GM23338 (cell line): ENCODE data around the gene CSKMT. TPM values are rescaled to one million over a fixed set of nuclear protein-coding genes. Genes with fewer than 3 reads are reported as not detected.
"Not testable (repeated sequence)": the region's sequence is repeated elsewhere in the genome, so short reads cannot be mapped to it uniquely, and the experiment has no call there.

Source experiments
- ATAC-seq: fragments of 200-7000 bp; cut with Tn5 transposase; 3 replicates; pipeline ENCODE4 v1.9.1; 2020
- DNase-seq: peaks from one replicate; pipeline ENCODE4 v3.0.0-alpha.2; 2015; ENCODE audit warnings: low spot score
- H2AFZ ChIP-seq: fragments of 200-600 bp; sonication (generic); 2 replicates; pipeline ENCODE4 v1.8.0; 2016; ENCODE audit warnings: antibody characterized with exemption, mild to moderate bottlenecking, moderate library complexity
- H3F3A ChIP-seq: fragments of 200-600 bp; sonication (generic); replicated peaks from 2 replicates; pipeline ENCODE4 v1.8.0; 2017; ENCODE audit warnings: antibody characterized with exemption, mixed run types, low read depth
- H3K27ac ChIP-seq: fragments of 200-600 bp; sonication (generic); 2 replicates; pipeline ENCODE4 v1.6.1; 2016; ENCODE audit warnings: low read depth
- H3K27me3 ChIP-seq: fragments of 200-600 bp; sonication (generic); 2 replicates; pipeline ENCODE4 v1.8.0; 2016; ENCODE audit warnings: mild to moderate bottlenecking, mixed run types, moderate library complexity; ENCODE audit not compliant: insufficient read depth
- H3K36me3 ChIP-seq: fragments of 200-600 bp; sonication (generic); 2 replicates; pipeline ENCODE4 v1.8.0; 2016; ENCODE audit warnings: mild to moderate bottlenecking; ENCODE audit not compliant: insufficient read depth
- H3K4me1 ChIP-seq: fragments of 200-600 bp; sonication (generic); 2 replicates; pipeline ENCODE4 v1.8.0; 2016; ENCODE audit warnings: mild to moderate bottlenecking, moderate library complexity; ENCODE audit not compliant: insufficient read depth
- H3K4me2 ChIP-seq: fragments of 200-600 bp; sonication (generic); 2 replicates; pipeline ENCODE4 v1.7.1; 2017; ENCODE audit warnings: mixed run types
- H3K4me3 ChIP-seq: fragments of 200-600 bp; sonication (generic); 2 replicates; pipeline ENCODE4 v1.6.1; 2016; ENCODE audit warnings: mixed run types
- H3K79me2 ChIP-seq: fragments of 200-600 bp; sonication (generic); replicated peaks from 2 replicates; pipeline ENCODE4 v1.8.0; 2017; ENCODE audit warnings: mild to moderate bottlenecking; ENCODE audit not compliant: insufficient read depth
- H3K9me2 ChIP-seq: fragments of 200-600 bp; sonication (generic); 2 replicates; pipeline ENCODE4 v1.8.0; 2017; ENCODE audit not compliant: insufficient read depth
- H4K20me1 ChIP-seq: fragments of 200-600 bp; sonication (generic); replicated peaks from 2 replicates; pipeline ENCODE4 v1.8.0; 2017; ENCODE audit warnings: mild to moderate bottlenecking; ENCODE audit not compliant: insufficient read depth
- H3K27ac Mint-ChIP-seq: 2 replicates; pipeline ENCODE4 v1.8.0; 2020; ENCODE audit warnings: inconsistent platforms, mild to moderate bottlenecking, moderate library complexity, mixed read lengths
- H3K27me3 Mint-ChIP-seq: 3 replicates; pipeline ENCODE4 v1.8.0; 2022; ENCODE audit warnings: low read depth, mild to moderate bottlenecking, moderate library complexity, mixed read lengths, inconsistent platforms; ENCODE audit not compliant: insufficient read depth, poor library complexity
- H3K36me3 Mint-ChIP-seq: 3 replicates; pipeline ENCODE4 v1.8.0; 2021; ENCODE audit warnings: low read depth, mild to moderate bottlenecking, inconsistent platforms, moderate library complexity, mixed read lengths
- H3K4me1 Mint-ChIP-seq: 3 replicates; pipeline ENCODE4 v1.8.0; 2020; ENCODE audit warnings: mild to moderate bottlenecking, inconsistent platforms, mixed read lengths
- H3K4me3 Mint-ChIP-seq: 3 replicates; pipeline ENCODE4 v1.8.0; 2021; ENCODE audit warnings: moderate library complexity, mild to moderate bottlenecking, inconsistent platforms, mixed read lengths
- H3K9me3 Mint-ChIP-seq: 3 replicates; pipeline ENCODE4 v1.8.0; 2020; ENCODE audit warnings: moderate library complexity, mild to moderate bottlenecking, inconsistent platforms, mixed read lengths
- ETS1 ChIP-seq: IDR thresholded peaks from 2 replicates; pipeline ENCODE4 v1.6.1; 2016; ENCODE audit warnings: antibody characterized with exemption
- ZNF114 ChIP-seq: fragments of 250-450 bp; sonication (Bioruptor Pico); IDR thresholded peaks from 2 replicates; pipeline ENCODE4 v1.5.0; 2020; ENCODE audit warnings: mild to moderate bottlenecking, moderate library complexity
- polyA plus RNA-seq: library from polyadenylated mRNA; unstranded; fragments of >200 nt; fragmentation: Nextera tagmentation; extraction: Ambion mirVana; gene quantifications from 2 replicates; pipeline ENCODE4 v1.2.1, GENCODE V29; 2016
- total RNA-seq: library from RNA; depleted of rRNA; stranded (reverse); fragments of >200 nt; shearing (Covaris generic); gene quantifications from 2 replicates; pipeline ENCODE4 v1.2.3, GENCODE V29; 2014
- TF ChIP-seq, protein P1 (sequence below), 2 experiments: fragments of 200-600 bp in 1 of 2; sonication (generic) in 1 of 2; conservative IDR thresholded peaks; 2 replicates each; pipeline versions ENCODE4 v1.5.1 to v1.6.1; 2016 to 2017; ENCODE audit warnings: antibody characterized with exemption in 2 of 2, low read depth in 2 of 2, mild to moderate bottlenecking in 2 of 2, moderate library complexity in 1 of 2

Gene CSKMT
- total and polyA plus RNA-seq, 2 experiments from 2014 or later = 8.0 to 25.6 TPM

- no peak for TF ChIP-seq ETS1
- TF ChIP-seq, protein P1, sequence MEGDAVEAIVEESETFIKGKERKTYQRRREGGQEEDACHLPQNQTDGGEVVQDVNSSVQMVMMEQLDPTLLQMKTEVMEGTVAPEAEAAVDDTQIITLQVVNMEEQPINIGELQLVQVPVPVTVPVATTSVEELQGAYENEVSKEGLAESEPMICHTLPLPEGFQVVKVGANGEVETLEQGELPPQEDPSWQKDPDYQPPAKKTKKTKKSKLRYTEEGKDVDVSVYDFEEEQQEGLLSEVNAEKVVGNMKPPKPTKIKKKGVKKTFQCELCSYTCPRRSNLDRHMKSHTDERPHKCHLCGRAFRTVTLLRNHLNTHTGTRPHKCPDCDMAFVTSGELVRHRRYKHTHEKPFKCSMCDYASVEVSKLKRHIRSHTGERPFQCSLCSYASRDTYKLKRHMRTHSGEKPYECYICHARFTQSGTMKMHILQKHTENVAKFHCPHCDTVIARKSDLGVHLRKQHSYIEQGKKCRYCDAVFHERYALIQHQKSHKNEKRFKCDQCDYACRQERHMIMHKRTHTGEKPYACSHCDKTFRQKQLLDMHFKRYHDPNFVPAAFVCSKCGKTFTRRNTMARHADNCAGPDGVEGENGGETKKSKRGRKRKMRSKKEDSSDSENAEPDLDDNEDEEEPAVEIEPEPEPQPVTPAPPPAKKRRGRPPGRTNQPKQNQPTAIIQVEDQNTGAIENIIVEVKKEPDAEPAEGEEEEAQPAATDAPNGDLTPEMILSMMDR (conservative IDR thresholded peaks at IDR 0.05; ENCODE audit: low read depth in 2 of 2) = no peak
These were observed 24.5 kb downstream of the CSKMT start, which contains the start of gene LRRN4CL (continued) for GRCh38 chr11:62689421-62690183.

DNA sequence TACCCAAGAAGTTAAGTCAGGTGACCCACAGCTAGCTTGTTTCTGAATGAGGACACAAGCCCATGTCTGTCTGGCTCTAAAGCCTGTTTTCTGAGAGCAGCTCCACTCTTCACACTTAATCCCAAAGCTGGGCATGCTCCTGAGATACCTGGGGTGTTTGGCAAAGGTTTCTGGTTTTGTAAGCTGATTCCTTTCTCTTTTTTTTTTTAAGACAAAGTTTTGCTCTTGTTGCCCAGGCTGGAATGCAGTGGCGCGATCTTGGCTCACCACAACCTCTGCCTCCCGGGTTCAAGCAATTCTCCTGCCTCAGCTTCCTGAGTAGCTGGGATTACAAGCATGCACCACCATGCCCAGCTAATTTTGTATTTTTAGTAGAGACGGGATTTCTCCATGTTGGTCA lies 28.5 kb downstream of the CSKMT start:
- not testable (repeated sequence) for H3K9me2 ChIP-seq, H3K9me3 Mint-ChIP-seq, H2AFZ ChIP-seq, H3K27ac ChIP-seq, H3K4me3 Mint-ChIP-seq, H3F3A ChIP-seq, DNase-seq, H3K27me3 ChIP-seq, H3K36me3 ChIP-seq, H3K4me2 ChIP-seq, H3K4me1 ChIP-seq, ATAC-seq, H3K79me2 ChIP-seq, H4K20me1 ChIP-seq, H3K27ac Mint-ChIP-seq, H3K4me3 ChIP-seq
- H3K27me3 Mint-ChIP-seq = peaks cover 10% of the 10 kb centered on the region
- peaks cover 43% of the 10 kb centered on the region for H3K36me3 Mint-ChIP-seq
- peaks cover 18% of the 10 kb centered on the region; the same call in 2 of the 3 replicates for H3K4me1 Mint-ChIP-seq

DNA sequence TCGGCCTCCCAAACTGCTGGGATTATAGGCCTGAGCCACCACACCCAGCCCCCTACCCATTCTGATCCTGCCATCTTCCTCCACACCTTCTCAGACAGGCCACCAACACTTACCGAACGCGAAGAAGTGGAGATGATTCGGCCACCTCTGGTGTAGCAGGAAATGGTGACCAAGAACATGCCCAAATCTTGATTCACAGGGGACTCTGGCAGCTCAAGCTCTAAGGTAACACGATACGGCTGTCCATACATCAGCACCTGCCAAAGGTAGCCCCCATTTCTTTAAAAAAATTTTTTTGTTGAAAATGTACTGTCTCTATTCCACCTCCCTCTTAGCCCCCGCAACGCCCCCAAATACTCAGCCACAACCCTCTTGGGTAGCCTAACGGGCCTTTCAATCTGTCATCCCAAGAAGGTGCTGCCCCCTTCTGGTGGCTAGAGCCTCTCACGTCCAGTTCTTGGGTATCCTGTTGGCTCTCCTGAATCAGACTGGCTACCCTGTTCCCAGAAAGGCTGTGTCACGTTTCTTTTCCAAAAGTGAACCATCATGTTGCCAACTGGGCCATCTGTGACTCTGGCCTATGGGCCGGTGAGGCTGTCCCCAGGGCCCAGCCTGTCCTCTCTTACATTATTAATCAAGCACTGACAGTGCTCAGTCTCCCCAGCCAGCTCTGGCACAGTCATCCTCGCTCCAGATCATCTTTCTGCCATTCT lies 29.5 kb downstream of the CSKMT start:
- TF ChIP-seq ZNF114 (CRISPR knock-in tag) = no peak
- TF ChIP-seq, protein P1 (conservative IDR thresholded peaks at IDR 0.05; ENCODE audit: low read depth in 2 of 2) = peak; percentile 91 to 97
- H3K27ac ChIP-seq = peak overlapping the region; percentile 83
- Mint-ChIP-seq H3K9me3 (no peaks in the 10 kb centered on the region), H3K4me1 (peaks cover 14% of the 10 kb centered on the region; the same call in 2 of the 3 replicates), H3K27ac (peak overlapping the region; percentile 77), H3K27me3 (peaks cover 10% of the 10 kb centered on the region), H3K4me3 (no peak overlapping the region; the same call in 2 of the 3 replicates), H3K36me3 (peaks cover 44% of the 10 kb centered on the region)
- H3K27me3 ChIP-seq = no peaks in the 10 kb centered on the region
- H3K9me2 ChIP-seq = no peaks in the 10 kb centered on the region
- H3K4me3 ChIP-seq = no peak overlapping the region
- H3K4me1 ChIP-seq = no peaks in the 10 kb centered on the region; the same call in 1 of the 2 replicates
- peaks cover 5% of the 10 kb centered on the region; the same call in 1 of the 2 replicates for H3F3A ChIP-seq
- H3K4me2 ChIP-seq = no peak overlapping the region
- ATAC-seq (peak; percentile 96), DNase-seq (peak; percentile 94)
- no peak overlapping the region for H2AFZ ChIP-seq
- H4K20me1 ChIP-seq = no peaks in the 10 kb centered on the region; the same call in 1 of the 2 replicates
- H3K79me2 ChIP-seq = no peaks in the 10 kb centered on the region
- H3K36me3 ChIP-seq = no peaks in the 10 kb centered on the region; the same call in 1 of the 2 replicates
